Fibroblast of upper back skin (primary cell): ENCODE data around the gene ELL2.

ENCODE experiments used
- DNase-seq: peaks from one replicate; pipeline ENCODE4 v3.0.0-alpha.2; 2013

The ELL2 gene

GRCh38 chr5:95983080-95983479, 21.4 kb upstream of the ELL2 start:
- DNase-seq, result no peak

- DNase-seq, result no peak
Observed at GRCh38 chr5:95976606-95977005, 15.0 kb upstream of the ELL2 start.

GRCh38 chr5:95975703-95976102, 14.1 kb upstream of the ELL2 start:
- DNase-seq, result no peak

- DNase-seq, result peak; percentile 45
Observed at GRCh38 chr5:95973793-95974325, 12.2 kb upstream of the ELL2 start.

GRCh38 chr5:95972196-95972595, 10.5 kb upstream of the ELL2 start:
- DNase-seq, result no peak

- DNase-seq, result no peak
Observed at GRCh38 chr5:95970359-95970704, 8.7 kb upstream of the ELL2 start.

- no peak for DNase-seq
Observed at GRCh38 chr5:95969651-95970358, 8.2 kb upstream of the ELL2 start.

- DNase-seq, result no peak
Observed at GRCh38 chr5:95969055-95969454, 7.4 kb upstream of the ELL2 start.

GRCh38 chr5:95967236-95967635, 5.6 kb upstream of the ELL2 start:
- DNase-seq, result no peak

GRCh38 chr5:95966005-95966404, 4.4 kb upstream of the ELL2 start:
- no peak for DNase-seq

GRCh38 chr5:95963650-95964410, 2.2 kb upstream of the ELL2 start:
- no peak for DNase-seq

- DNase-seq, result no peak
Observed at GRCh38 chr5:95962785-95963184, 1.1 kb upstream of the ELL2 start.

- DNase-seq, result no peak
Observed at GRCh38 chr5:95962475-95962773, 773 bp upstream of the ELL2 start.

GRCh38 chr5:95960667-95961616, 709 bp downstream of the ELL2 start:
- DNase-seq, result peak; percentile 74

GRCh38 chr5:95959888-95960666, 1.6 kb downstream of the ELL2 start:
- no peak for DNase-seq

- DNase-seq, result no peak
Observed at GRCh38 chr5:95959051-95959887, 2.4 kb downstream of the ELL2 start.

GRCh38 chr5:95958310-95959014, 3.2 kb downstream of the ELL2 start:
- DNase-seq, result no peak

GRCh38 chr5:95957561-95958203, 4.0 kb downstream of the ELL2 start:
- DNase-seq, result no peak

GRCh38 chr5:95956900-95957293, 4.8 kb downstream of the ELL2 start:
- no peak for DNase-seq
